Measurements from ENCODE around the gene COLEC11. TPM values are rescaled to one million over a fixed set of nuclear protein-coding genes. Genes with fewer than 3 reads are reported as not detected.

Gene COLEC11
- total and polyA plus RNA-seq, 2 of the 13 experiments (the other 11 are each of a cell fraction or from before 2014, with no cell fraction given), result 1.5 to 3.0 TPM

DNA sequence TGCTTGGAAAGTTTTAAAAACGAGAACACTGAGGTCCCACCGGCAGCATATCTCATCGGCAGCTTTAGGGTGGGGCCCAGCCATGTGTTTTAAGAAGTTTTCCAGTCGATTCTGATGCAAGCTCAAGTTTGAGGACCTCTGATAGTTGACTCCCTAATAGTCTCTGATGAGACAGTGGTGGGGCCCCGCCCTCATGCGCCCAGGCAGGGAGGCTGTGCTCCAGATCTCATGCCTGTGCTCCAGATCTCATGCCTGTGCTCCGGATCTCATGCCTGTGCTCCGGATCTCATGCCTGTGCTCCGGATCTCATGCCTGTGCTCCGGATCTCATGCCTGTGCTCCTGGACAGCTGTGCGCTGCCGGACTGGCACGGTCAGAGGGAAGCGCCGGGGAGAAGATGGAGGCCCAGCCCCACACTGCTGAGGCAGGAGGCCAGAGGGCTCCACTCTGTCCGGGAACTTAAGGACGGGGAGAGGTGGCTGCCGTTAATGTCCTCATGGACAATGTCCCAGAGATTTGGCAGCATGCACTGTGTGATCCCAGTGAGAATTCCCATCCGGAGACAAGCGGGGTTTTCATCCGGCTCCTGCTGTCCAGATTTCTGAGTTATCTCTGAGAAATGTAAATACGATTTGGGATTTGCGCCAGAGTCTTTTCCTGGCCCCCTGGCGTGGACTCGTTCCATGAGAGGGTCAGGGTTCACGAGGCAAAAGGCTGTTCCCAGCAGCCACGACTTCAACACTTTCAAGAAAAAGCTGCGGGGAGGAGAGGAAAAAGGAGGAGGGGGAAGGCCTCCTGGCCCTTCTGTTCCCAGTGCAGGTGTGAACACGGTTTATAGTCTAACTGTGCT lies 9.4 kb upstream of the COLEC11 start (continued):
- TF ChIP-seq, protein P1, sequence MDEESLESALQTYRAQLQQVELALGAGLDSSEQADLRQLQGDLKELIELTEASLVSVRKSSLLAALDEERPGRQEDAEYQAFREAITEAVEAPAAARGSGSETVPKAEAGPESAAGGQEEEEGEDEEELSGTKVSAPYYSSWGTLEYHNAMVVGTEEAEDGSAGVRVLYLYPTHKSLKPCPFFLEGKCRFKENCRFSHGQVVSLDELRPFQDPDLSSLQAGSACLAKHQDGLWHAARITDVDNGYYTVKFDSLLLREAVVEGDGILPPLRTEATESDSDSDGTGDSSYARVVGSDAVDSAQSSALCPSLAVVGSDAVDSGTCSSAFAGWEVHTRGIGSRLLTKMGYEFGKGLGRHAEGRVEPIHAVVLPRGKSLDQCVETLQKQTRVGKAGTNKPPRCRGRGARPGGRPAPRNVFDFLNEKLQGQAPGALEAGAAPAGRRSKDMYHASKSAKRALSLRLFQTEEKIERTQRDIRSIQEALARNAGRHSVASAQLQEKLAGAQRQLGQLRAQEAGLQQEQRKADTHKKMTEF (CRISPR knock-in tag; IDR thresholded peaks at IDR 0.05), result peak; percentile 79
- TF ChIP-seq NONO (IDR thresholded peaks at IDR 0.05) (no peak), NONO (CRISPR knock-in tag; conservative IDR thresholded peaks at IDR 0.05) (peak; percentile 70; the same call in 1 of the 2 replicates), FOXA1 (IDR thresholded peaks at IDR 0.05) (no peak), FOXA1 (CRISPR knock-in tag; IDR thresholded peaks at IDR 0.05) (peak; percentile 86), GATAD2A (CRISPR knock-in tag; IDR thresholded peaks at IDR 0.05) (peak; percentile 93), ZFP1 (CRISPR knock-in tag; IDR thresholded peaks at IDR 0.05) (no peak), ZFP82 (CRISPR knock-in tag; IDR thresholded peaks at IDR 0.05; ENCODE audit: borderline replicate concordance) (no peak), NCOA2 (CRISPR knock-in tag; IDR thresholded peaks at IDR 0.05) (peak; percentile 72), GFI1 (CRISPR knock-in tag; IDR thresholded peaks at IDR 0.05; ENCODE audit: borderline replicate concordance) (peak; percentile 96), HNF4G (IDR thresholded peaks at IDR 0.05; ENCODE audit: borderline replicate concordance, low read depth, low read length) (peak; percentile 60; the same call in 1 of the 2 replicates), HNF4G (CRISPR knock-in tag; IDR thresholded peaks at IDR 0.05; ENCODE audit: borderline replicate concordance, low read depth) (peak; percentile 54; the same call in 1 of the 2 replicates), FIP1L1 (IDR thresholded peaks at IDR 0.05; ENCODE audit: borderline replicate concordance, insufficient read depth, low read depth, low read length) (no peak), TEAD3 (CRISPR knock-in tag; optimal IDR thresholded peaks at IDR 0.05; ENCODE audit: borderline replicate concordance) (peak; percentile 61), MYNN (CRISPR knock-in tag; IDR thresholded peaks at IDR 0.05; ENCODE audit: low read depth) (no peak), ZNF841 (CRISPR knock-in tag; IDR thresholded peaks at IDR 0.05; ENCODE audit: borderline replicate concordance) (no peak), KAT2B (IDR thresholded peaks at IDR 0.05; ENCODE audit: borderline replicate concordance, low read depth, low read length) (no peak), KLF16 (CRISPR knock-in tag; IDR thresholded peaks at IDR 0.05) (peak in 1 of 2 experiments; percentile 57; a peak in 1 of 4 replicates), NR1H2 (CRISPR knock-in tag; IDR thresholded peaks at IDR 0.05; ENCODE audit: borderline replicate concordance, low read depth) (no peak), SATB2 (CRISPR knock-in tag; IDR thresholded peaks at IDR 0.05) (peak; percentile 48; the same call in 1 of the 2 replicates), ZNF232 (CRISPR knock-in tag; IDR thresholded peaks at IDR 0.05; ENCODE audit: borderline replicate concordance) (peak; percentile 70; the same call in 1 of the 2 replicates), SALL2 (CRISPR knock-in tag; IDR thresholded peaks at IDR 0.05) (peak; percentile 85; the same call in 1 of the 2 replicates)
- TF ChIP-seq, protein P2, sequence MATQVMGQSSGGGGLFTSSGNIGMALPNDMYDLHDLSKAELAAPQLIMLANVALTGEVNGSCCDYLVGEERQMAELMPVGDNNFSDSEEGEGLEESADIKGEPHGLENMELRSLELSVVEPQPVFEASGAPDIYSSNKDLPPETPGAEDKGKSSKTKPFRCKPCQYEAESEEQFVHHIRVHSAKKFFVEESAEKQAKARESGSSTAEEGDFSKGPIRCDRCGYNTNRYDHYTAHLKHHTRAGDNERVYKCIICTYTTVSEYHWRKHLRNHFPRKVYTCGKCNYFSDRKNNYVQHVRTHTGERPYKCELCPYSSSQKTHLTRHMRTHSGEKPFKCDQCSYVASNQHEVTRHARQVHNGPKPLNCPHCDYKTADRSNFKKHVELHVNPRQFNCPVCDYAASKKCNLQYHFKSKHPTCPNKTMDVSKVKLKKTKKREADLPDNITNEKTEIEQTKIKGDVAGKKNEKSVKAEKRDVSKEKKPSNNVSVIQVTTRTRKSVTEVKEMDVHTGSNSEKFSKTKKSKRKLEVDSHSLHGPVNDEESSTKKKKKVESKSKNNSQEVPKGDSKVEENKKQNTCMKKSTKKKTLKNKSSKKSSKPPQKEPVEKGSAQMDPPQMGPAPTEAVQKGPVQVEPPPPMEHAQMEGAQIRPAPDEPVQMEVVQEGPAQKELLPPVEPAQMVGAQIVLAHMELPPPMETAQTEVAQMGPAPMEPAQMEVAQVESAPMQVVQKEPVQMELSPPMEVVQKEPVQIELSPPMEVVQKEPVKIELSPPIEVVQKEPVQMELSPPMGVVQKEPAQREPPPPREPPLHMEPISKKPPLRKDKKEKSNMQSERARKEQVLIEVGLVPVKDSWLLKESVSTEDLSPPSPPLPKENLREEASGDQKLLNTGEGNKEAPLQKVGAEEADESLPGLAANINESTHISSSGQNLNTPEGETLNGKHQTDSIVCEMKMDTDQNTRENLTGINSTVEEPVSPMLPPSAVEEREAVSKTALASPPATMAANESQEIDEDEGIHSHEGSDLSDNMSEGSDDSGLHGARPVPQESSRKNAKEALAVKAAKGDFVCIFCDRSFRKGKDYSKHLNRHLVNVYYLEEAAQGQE (IDR thresholded peaks at IDR 0.05; ENCODE audit: borderline replicate concordance in 1 of 2, low read depth in 1 of 2, low read length in 2 of 2), result peak in 1 of 2 experiments; percentile 35; a peak in 1 of 4 replicates
- TF ChIP-seq, protein P3, sequence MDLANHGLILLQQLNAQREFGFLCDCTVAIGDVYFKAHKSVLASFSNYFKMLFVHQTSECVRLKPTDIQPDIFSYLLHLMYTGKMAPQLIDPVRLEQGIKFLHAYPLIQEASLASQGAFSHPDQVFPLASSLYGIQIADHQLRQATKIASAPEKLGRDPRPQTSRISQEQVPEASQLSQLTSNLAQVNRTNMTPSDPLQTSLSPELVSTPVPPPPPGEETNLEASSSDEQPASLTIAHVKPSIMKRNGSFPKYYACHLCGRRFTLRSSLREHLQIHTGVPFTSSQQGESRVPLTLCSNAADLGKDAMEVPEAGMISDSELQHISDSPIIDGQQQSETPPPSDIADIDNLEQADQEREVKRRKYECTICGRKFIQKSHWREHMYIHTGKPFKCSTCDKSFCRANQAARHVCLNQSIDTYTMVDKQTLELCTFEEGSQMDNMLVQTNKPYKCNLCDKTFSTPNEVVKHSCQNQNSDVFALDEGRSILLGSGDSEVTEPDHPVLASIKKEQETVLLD (CRISPR knock-in tag; IDR thresholded peaks at IDR 0.05; ENCODE audit: low read depth), result no peak
